Ishikawa (cell line): ENCODE data around the gene CEP295NL.

Experiments used
- CEBPB ChIP-seq: IDR thresholded peaks from 2 replicates; pipeline ENCODE4 v1.6.1; 2012
- CREB1 ChIP-seq: IDR thresholded peaks from 2 replicates; pipeline ENCODE4 v1.6.1; 2012; ENCODE audit warnings: low read depth
- EGR1 ChIP-seq: IDR thresholded peaks from 2 replicates; pipeline ENCODE4 v1.6.1; 2012
- EP300 ChIP-seq: IDR thresholded peaks from 2 replicates; pipeline ENCODE4 v1.6.1; 2012; ENCODE audit warnings: borderline replicate concordance
- FOXM1 ChIP-seq: IDR thresholded peaks from 2 replicates; pipeline ENCODE4 v1.6.1; 2012; ENCODE audit warnings: low read depth, borderline replicate concordance
- MAX ChIP-seq: IDR thresholded peaks from 2 replicates; pipeline ENCODE4 v1.6.1; 2012
- NFIC ChIP-seq: IDR thresholded peaks from 2 replicates; pipeline ENCODE4 v1.6.1; 2012
- RAD21 ChIP-seq: IDR thresholded peaks from 2 replicates; pipeline ENCODE4 v1.6.1; 2012; ENCODE audit warnings: low read depth
- REST ChIP-seq: IDR thresholded peaks from 2 replicates; pipeline ENCODE4 v1.6.1; 2012; ENCODE audit warnings: low read depth, mild to moderate bottlenecking
- TAF1 ChIP-seq: IDR thresholded peaks from 2 replicates; pipeline ENCODE4 v1.6.1; 2012; ENCODE audit warnings: low read depth, mild to moderate bottlenecking
- TCF12 ChIP-seq: IDR thresholded peaks from 2 replicates; pipeline ENCODE4 v1.6.1; 2012; ENCODE audit warnings: low read depth
- TEAD4 ChIP-seq: IDR thresholded peaks from 2 replicates; pipeline ENCODE4 v1.6.1; 2012
- USF1 ChIP-seq: IDR thresholded peaks from 2 replicates; pipeline ENCODE4 v1.6.1; 2012
- YY1 ChIP-seq: IDR thresholded peaks from 2 replicates; pipeline ENCODE4 v1.6.1; 2012; ENCODE audit warnings: low read depth
- ZBTB7A ChIP-seq: IDR thresholded peaks from 2 replicates; pipeline ENCODE4 v1.6.1; 2012; ENCODE audit warnings: low read depth

Gene CEP295NL

GRCh38 chr17:78903101-78903779 lies at the start of gene CEP295NL:
Gene CEP295NL (minus strand): TSS chr17:78903201. CDS start chr17:78901828, 1,373 bp downstream.
- TF ChIP-seq RAD21, result no peak
- no peak for TF ChIP-seq USF1
- no peak for TF ChIP-seq EGR1
- no peak for TF ChIP-seq CEBPB
- TF ChIP-seq FOXM1, result no peak
- TF ChIP-seq TEAD4, result no peak
- TF ChIP-seq ZBTB7A, result no peak
- TF ChIP-seq REST, result no peak
- TF ChIP-seq TCF12, result no peak
- no peak for TF ChIP-seq MAX
- no peak for TF ChIP-seq TAF1
- no peak for TF ChIP-seq NFIC
- TF ChIP-seq CREB1, result no peak
- TF ChIP-seq EP300, result no peak
- no peak for TF ChIP-seq YY1

GRCh38 chr17:78952706-78953105 lies 49.7 kb upstream of the CEP295NL start:
- TF ChIP-seq TEAD4 (no peak), CEBPB (no peak), MAX (no peak), CREB1 (no peak), ZBTB7A (no peak), FOXM1 (no peak), NFIC (no peak)

GRCh38 chr17:78951967-78952551 lies 49.1 kb upstream of the CEP295NL start:
- TF ChIP-seq ZBTB7A, result no peak

GRCh38 chr17:78950870-78951269 lies 47.9 kb upstream of the CEP295NL start:
- TF ChIP-seq YY1, result no peak
- no peak for TF ChIP-seq TAF1
- TF ChIP-seq ZBTB7A, result no peak
- no peak for TF ChIP-seq NFIC
- TF ChIP-seq FOXM1, result no peak
- no peak for TF ChIP-seq EGR1
- no peak for TF ChIP-seq USF1
- TF ChIP-seq RAD21, result no peak
- TF ChIP-seq REST, result no peak
- no peak for TF ChIP-seq MAX
- TF ChIP-seq CREB1, result no peak

GRCh38 chr17:78947235-78948149 lies 44.5 kb upstream of the CEP295NL start:
- TF ChIP-seq CREB1 (no peak), CEBPB (no peak), RAD21 (no peak), TCF12 (no peak), TAF1 (no peak), USF1 (no peak), EP300 (no peak), EGR1 (no peak), NFIC (no peak), TEAD4 (no peak), YY1 (no peak), REST (no peak), FOXM1 (no peak), ZBTB7A (no peak), MAX (no peak)
